Stomach (tissue), 4 donors: ENCODE measurements around the gene RSPRY1.

Experiments
- EP300 ChIP-seq: sonication (generic); formaldehyde crosslinking; IDR thresholded peaks from one replicate; pipeline ENCODE4 v1.6.1; 2017; ENCODE audit warnings: antibody characterized with exemption
- POLR2AphosphoS5 ChIP-seq, 3 donors: sonication (generic); formaldehyde crosslinking; IDR thresholded peaks; one replicate each; pipeline ENCODE4 v1.6.1; 2016; ENCODE audit warnings: antibody characterized with exemption in 3 of 3
- TF ChIP-seq, protein P1 (sequence below), 7 experiments: fragments of 450-650 bp in 4 of 7; fragments of 200-600 bp in 3 of 7; sonication (generic) in 3 of 7; IDR thresholded peaks; one replicate each; pipeline ENCODE4 v1.5.1; 2016 to 2019; ENCODE audit warnings: antibody characterized with exemption in 7 of 7, control low read depth in 2 of 7, mild to moderate bottlenecking in 1 of 7

DNA sequence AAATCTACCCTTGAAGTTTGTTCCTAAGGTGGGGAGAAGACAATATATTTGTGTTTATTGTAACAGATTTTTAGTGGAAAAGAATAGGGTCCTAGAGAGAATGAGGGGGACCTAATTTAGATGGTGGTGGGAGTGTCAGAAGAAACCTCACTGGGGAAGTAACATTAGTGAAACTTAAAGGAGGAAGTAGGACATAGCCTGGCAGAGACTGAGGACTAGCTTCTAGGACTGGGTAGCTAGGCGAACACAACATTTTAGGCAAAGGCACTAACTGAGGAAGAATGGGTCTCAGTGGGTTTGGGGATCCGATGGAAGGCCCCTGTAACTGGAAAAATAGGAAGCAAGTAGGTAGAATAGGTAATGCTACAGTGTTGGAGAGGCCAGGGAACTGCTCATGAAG lies 54.7 kb downstream of the RSPRY1 start:
- no peak for TF ChIP-seq POLR2AphosphoS5 (IDR thresholded peaks at IDR 0.05)
- TF ChIP-seq, protein P1, sequence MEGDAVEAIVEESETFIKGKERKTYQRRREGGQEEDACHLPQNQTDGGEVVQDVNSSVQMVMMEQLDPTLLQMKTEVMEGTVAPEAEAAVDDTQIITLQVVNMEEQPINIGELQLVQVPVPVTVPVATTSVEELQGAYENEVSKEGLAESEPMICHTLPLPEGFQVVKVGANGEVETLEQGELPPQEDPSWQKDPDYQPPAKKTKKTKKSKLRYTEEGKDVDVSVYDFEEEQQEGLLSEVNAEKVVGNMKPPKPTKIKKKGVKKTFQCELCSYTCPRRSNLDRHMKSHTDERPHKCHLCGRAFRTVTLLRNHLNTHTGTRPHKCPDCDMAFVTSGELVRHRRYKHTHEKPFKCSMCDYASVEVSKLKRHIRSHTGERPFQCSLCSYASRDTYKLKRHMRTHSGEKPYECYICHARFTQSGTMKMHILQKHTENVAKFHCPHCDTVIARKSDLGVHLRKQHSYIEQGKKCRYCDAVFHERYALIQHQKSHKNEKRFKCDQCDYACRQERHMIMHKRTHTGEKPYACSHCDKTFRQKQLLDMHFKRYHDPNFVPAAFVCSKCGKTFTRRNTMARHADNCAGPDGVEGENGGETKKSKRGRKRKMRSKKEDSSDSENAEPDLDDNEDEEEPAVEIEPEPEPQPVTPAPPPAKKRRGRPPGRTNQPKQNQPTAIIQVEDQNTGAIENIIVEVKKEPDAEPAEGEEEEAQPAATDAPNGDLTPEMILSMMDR (IDR thresholded peaks at IDR 0.05), result no peak
- TF ChIP-seq EP300, result no peak
